GM18519 (cell line): Measurements from ENCODE around the gene CCDC33.
A peak's percentile ranks its signal among the peaks of the same experiment; 100 is the strongest.
"Not testable (repeated sequence)": the region's sequence is repeated elsewhere in the genome, so short reads cannot be mapped to it uniquely, and the experiment has no call there.

ENCODE experiments used
- ATAC-seq: cut with Tn5 transposase; IDR thresholded peaks from one replicate; pipeline ENCODE4 v1.9.1; 2021; ENCODE audit warnings: mild to moderate bottlenecking, moderate library complexity; ENCODE audit not compliant: unreplicated experiment, low FRiP score

The CCDC33 gene

DNA sequence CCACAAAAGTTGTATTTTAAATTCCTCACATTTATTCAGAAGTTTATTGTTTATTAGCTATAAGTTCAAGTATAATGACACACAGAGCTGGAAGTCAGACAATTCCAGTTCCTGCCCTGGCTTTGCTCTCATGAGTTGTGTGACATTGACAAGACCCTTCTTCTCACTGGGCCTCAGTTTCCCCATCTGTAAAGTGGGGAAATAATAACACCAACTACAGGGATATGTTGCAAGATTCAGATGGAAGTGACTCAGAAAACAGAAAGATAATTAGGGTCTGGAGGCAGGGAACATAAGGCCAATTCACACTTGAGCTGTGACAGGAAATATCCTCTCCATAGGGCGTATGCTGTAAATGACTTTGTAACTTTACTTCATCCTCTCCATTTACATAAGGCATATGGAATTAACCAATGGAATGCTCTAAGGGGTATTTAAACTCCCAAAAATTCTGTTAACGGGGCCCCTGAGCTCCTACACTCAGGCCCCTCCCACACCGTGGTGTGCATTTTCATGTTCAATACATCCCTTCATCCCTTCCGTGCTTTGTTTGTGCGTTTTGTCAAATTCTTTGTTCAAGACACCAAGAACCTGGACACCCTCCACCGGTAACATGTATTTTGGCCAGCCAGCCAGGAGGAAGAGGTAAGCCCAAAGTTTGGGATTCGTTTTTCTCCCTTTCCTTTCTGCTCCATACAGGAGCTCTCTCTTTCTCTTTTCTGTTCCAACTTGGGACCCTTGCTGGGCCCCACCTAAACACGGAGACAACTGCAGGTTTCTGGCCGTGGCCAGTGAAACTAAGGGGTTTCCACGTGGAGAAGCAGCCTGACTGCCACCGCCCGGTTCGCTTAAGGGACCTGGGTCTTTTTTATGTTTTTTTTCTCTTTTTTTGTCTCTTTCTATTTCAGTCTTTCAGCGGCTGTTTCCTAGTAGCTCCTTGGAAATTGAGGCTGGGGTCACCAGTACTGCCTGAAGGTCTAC is 114.5 kb downstream of the CCDC33 start:
- ATAC-seq: no peak

DNA sequence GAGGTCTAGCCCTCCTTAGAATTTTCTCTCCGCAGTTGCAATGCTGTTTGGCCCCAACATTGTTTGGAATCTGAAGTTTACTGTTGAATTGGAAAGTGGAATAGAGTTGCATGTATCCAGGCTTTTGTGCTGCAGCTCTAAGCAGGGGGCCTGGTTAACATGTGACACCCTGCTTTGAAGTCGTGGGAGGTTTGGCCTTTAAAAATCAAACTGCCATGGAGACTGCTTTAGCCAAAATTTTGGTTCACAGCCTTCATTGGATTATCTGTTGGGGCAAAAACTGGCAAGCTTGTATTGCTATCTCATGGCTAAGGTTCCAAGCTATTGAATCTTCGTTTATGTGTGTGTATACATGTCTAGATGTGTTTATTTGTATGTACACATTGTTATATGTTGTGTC is 115.5 kb downstream of the CCDC33 start:
- no peak for ATAC-seq

DNA sequence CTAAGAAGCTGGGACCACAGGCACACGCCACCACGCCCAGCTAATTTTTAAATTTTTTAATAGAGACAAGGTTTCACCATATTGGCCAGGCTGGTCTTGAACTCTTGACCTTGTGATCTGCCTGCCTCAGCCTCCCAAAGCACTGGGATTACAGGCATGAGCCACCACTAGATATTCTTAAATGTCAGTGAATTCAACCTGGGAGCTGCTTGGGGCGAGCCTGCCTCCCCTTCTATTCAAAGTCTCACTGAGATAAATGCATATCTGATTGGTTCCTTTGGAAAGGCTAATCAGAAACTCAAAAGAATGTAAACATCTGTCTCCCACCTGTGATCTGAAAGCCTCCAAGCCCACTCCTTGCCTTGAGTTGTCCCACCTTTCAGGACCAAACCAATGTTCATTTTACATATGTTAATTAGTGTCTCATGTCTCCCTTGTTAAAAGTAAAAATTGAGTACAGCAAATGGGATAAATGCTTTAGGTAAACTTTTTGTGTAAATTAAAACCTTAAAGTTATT is 116.3 kb downstream of the CCDC33 start:
- no peak for ATAC-seq

DNA sequence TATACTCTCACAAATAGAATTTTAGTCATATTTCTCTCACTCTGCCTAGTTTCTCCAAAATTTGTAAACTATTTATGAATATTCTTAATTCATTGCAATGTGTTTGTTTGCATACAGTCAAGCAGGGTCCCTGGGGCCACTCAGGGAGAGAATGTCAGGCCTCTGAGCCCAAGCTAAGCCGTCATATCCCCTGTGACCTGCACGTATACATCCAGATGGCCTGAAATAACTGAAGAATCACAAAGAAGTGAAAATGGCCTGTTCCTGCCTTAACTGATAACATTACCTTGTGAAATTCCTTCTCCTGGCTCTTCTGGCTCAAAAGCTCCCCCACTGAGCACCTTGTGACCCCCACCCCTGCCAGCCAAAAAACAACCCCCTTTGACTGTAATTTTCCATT is 117.9 kb downstream of the CCDC33 start:
- ATAC-seq: not testable (repeated sequence)

DNA sequence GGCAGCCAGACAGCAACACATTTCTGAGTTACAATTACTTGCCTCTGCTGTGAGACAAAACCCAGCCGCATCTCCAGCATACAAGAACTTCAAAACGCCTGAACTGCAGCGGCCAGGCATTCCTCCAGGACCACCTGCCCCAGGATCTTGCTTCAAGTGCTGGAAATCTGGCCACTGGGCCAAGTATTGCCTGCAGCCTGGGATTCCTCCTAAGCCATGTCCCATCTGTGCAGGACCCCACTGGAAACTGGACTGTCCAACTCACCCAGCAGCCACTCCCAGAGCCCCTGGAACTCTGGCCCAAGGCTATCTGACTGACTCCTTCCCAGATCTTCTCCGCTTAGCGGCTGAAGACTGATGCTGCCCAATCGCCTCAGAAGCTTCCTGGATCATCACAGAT is 119.9 kb downstream of the CCDC33 start:
- ATAC-seq: not testable (repeated sequence)

DNA sequence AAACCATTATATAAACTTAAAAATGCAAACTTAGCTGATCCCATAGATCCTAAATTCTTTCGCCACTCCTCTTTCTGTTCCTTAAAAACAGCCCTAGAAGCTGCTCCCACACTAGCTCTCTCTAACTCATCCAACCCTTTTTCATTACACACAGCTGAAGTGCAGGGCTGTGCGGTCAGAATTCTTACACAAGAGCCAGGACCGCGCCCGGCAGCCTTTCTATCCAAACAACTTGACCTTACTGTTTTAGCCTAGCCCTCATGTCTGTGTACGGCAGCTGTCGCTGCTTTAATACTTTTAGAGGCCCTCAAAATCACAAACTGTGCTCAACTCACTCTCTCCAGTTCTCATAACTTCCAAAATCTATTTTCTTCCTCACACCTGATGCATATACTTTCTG is 121.4 kb downstream of the CCDC33 start:
- not testable (repeated sequence) for ATAC-seq

DNA sequence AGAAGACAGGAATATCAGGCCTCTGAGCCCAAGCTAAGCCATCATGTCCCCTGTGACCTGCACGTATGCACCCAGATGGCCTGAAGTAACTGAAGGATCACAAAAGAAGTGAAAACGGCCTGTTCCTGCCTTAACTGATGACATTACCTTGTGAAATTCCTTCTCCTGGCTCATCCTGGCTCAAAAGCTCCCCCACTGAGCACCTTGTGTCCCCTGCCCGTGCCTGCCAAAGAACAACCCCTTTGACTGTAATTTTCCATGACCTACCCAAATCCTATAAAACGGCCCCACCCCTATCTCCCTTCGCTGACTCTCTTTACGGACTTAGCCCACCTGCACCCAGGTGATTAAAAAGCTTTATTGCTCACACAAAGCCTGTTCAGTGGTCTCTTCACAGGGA is 123.2 kb downstream of the CCDC33 start:
- ATAC-seq: not testable (repeated sequence)

DNA sequence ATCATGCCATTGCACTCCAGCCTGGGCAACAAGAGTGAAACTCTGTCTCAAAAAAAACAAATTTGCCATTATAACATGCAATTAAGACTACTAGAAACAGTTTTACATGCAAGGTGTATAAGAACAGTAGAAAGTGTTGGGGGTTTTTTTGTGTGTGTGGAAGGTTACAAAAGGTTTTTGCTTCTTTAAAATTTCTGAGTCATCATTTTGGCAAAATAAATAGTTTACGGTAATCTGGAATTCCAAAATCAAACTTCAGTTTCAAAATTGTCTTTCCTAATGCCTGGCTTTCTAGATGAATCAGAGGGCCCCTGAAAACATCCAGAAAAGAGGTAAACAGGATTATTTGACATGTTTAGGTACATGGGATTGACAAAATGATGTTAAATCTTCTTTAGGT is 124.7 kb downstream of the CCDC33 start:
- not testable (repeated sequence) for ATAC-seq

DNA sequence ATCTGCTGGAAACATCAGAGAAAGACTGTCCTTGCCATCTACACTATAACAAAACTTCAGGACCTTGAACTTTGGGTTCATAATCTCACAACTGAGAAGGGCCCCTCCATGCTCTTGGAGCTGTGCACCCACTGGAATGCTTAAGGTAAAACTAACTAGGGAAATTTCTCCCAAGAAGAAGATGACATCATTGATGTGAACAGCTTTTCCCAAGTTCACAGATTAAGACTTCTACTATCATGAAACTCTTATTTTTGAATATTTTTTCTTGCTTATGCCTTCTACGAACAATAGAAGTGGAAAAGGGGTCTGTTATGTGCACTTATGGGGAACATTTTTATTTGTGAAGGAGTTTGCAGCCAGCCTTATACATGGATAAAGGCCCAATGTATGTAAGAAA is 126.4 kb downstream of the CCDC33 start:
- no peak for ATAC-seq

DNA sequence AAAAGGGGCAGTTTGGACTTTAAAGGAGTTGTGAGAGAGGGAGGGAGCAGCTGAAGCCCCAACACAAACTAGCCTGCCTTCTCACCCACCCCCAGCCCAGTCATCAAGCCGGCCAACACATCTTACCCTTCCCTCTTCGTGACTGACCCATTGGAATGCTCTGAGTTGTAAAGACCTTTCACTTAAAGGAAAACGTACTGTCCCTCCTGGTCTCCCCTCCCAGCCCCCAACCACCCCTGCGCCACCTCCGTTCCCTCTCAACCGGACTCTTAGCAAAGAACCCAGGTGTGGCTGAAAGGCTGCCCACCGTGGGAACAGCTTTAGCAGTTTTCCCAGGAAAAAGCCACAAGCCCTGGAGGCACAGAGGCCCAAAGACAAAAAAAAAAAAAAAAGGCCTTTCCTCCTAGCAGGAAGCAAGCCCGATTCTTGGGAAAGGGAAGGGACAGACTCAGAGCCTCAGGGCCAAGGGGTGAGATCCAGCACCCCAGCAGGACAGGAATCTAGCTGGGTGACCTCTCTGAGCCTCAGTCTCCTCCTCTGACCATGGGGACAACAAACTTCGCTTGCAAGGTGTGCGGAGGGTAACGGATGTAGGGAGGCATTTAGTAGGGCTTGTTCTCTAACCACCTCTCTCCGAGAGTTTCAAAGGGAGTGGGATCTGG is 128.9 kb downstream of the CCDC33 start:
- no peak for ATAC-seq

DNA sequence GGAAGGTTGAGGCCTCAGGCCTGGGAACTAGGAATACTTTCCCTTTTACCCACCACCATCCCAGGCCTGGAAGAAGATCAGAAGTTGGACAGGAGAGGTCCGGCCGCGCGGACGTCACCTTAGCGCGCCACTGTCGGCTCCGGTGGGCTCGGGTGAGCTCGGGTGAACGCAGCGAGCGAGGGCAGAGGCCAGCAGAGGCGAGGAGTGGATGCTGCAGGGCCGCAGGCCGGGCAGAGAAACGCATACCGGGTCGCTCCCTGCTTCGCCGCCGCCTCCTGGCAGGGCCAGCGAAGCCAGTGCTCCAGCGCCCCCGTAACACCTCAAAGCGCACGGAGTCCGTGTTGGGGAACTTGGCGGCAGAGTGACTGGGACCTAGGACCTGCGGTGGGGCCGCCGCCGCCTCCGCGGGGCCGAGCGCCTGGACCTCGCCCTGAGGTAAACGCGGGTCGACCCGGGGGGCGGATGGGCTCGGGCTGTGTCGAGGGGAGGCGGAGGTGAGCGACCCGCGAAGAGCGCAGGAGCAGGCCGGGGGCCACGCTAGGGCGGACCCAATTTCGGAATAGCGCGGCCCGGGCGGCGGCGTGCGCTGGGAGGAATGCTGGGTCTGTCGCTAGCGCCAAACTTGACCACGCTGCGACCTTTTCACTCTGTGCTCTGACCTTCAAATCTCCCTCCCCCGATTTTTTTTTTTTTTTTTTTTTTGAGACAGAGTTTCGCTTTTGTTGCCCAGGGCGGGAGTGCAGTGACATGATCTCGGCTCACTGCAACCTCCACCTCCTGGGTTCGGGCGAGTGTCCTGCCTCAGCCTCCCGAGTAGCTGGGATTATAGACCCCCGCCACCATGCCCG is 129.7 kb downstream of the CCDC33 start:
- no peak for ATAC-seq

DNA sequence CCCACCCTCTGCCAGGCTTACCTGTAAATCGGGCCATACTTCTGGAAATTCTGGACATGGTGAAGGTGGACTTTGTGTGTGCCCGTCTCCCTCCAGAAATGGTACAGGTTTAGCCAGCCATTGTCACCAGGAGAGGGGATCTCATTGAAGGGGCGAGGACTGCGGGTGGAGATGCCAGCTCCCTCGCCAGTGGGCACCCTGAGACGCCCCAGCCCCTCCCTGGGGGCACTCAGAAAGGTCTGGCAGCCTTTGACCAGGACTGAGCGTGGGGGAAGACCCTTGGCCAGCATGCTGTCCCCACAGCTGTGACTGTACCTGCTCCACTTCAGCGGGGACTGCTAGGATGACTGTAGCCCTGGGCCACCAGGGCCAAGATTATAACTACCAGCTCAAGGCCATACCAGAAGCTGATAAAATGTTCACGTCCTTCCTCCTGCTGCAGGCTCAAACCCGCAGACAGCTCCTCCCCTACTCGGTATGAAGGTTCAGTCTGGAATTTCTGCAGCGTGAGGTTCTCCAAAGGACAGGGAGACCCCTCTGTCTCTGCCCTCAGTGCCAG is 131.2 kb downstream of the CCDC33 start, which contains the start of gene CYP11A1:
TSS of gene CYP11A1 (minus strand) at position 351 of the 559 bp plus-strand sequence. CDS start at position 290, 61 bp downstream.
- ATAC-seq: no peak

DNA sequence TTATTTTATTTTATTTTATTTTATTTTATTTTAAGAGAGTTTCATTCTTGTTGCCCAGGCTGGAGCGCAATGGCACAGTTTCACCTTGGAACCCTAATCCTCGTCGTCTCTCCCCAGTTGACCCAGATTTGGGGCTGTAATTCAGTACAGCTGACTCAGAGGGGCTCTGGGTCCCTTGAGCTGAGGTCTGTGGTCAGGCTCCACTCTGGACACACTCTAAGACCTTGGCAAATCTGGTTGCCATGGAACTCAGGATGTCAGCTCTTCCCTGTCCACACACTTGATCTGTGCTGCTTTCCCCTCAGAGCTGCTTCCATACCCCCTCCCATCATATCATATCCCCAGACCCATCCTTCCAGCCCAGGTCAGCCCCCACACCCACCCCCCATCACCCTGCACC is 132.0 kb downstream of the CCDC33 start:
- no peak for ATAC-seq

DNA sequence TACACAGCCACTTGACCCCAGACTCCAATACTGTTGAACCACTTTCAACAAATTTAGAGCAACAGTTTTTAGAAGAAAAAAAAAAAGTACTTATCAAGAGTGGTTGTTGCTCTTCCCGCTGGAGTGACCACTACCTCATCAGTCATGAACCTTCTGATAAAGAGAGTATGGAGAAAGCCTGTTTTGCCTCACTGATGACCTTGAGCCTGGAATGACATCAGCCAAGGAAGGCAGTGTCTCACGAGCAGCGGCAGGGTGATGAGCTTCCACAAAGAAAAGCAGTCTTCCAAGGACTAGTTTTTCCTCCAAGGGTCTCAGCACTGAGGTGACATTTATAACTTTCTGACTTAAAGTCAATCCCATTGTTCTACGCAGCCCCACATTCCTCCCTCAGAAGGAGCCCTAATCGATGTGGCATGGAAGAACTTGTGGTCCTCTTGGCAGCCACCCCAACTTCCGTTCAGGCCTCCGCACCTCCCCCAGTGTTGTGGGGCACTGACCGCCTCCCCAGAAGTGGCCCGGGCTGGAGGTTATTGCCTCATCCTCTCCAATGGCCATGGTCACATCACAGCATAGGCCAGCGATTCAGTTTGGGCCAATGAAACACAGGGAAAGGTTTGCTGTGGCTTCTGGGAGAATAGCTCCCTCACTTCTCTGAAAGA is 133.1 kb downstream of the CCDC33 start:
- no peak for ATAC-seq

DNA sequence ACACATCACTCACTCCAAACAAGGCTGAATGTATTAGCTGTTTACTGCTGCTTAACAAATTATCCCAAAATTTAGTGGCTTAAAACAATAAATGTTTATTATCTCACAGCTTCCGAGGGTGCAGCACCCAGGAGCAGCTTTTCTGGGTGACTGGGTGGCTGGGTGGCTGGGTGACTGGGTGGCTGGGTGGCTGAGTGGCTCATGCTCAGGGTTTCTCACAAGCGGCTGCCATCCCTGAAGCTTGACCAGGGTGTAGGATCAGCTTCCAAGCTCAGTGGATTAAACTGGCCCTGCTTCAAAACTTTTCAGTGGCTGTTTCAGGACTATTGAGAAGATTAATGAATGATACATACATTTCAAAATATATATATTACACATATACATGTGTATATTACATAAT is 133.6 kb downstream of the CCDC33 start:
- no peak for ATAC-seq

DNA sequence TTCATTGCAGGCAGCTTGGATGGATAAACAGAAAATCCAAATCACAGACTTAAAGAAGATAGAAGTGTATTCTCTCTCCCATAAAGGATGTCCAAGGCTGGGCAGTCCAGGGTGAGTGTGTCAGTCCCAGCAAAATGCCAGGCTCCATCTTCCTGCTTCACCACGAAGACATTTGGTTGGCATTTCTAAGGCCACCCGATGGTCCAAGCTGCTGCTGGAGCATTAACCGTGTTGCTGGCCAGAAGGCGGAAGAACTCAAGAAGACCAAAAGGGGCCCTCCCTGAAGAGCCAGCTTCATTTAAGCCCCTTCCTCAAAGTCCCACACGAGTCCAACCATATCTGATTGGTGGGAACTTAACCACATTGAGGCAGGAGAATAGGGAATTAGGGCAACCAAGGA is 134.3 kb downstream of the CCDC33 start:
- ATAC-seq: no peak

DNA sequence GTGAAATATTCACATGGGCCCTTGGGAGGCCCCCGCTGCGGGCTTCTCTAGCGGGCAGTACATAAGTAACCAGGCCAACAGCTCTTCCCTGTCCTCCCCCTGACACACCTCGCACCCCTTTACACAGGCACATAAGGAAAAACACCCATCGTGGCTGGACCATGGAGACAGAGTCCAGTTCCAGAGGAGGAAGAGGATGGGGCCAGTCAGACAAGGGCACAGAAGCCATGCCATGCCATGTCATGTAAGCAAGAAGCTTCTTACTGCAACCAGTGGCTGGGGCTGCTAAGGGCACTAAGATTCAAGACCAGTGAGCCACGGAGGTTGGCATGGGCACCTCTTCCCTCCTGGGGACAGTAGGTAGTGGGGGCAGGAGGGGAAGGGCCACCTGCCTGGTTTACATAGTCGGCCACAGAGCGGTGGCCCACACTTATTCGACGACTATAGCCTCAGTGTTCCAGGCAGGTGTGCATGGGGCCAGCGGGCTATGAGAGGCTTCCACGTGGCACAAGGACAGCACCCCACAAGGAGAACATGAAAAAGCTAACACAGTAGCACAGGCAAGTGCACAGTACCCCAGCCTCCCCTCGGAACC is 137.0 kb downstream of the CCDC33 start:
- ATAC-seq: no peak

DNA sequence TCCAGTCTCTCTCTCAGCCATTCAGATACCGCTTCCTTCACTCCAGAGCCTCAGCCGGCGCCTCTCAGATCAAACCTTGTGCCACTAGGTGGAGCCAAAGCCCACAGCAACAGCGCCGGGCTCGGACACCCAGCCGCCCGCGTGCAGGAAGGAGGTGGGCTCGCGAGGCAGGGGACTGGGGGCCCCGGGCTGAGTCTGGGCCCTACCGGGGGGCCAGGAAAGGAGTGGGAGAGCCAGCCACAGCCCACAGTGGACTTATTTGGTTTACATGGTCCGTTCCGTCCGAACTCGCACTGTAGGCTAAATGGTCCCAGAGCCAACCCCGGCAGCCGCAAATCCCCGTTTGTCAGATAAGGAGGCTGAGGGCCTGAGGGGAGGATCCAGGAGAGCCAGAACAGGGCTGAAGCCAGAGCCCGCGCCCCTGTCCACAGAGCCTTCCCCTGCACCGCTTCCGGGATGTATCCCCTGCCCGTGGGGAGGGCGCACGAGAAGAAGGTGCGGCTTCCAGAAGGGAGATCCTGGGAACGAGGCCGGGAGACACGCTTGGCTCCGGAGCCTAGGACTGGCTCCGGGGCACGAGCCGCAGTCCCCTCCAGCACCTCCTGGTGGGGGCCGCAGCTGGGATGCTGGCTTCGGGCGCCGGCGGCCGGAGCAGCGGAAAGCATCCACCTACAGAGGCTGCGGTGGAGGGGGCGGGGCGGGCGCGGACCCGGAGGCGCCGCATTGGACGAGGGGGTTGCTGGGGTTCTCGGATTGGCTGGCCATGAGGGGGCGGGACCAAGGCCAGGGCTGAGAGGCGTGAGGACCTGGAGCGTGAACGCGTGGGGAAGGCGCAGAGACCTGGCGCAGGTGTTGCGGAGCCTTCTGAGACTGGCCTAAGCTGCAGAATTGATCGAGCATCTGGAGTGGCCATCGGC is 137.9 kb downstream of the CCDC33 start:
- peak; percentile 37 for ATAC-seq
